KMS-11 (cell line): ENCODE measurements around the gene PHACTR1.

Experiments
- H2AFZ ChIP-seq: fragments of 200-600 bp; sonication (generic); 2 replicates; pipeline ENCODE4 v1.6.1; 2016; ENCODE audit warnings: antibody characterized with exemption, mixed run types, low read depth
- H3K27ac ChIP-seq: fragments of 200-600 bp; sonication (generic); 2 replicates; pipeline ENCODE4 v1.6.1; 2016; ENCODE audit warnings: mild to moderate bottlenecking, mixed run types
- H3K27me3 ChIP-seq: fragments of 200-600 bp; sonication (generic); 2 replicates; pipeline ENCODE4 v1.6.1; 2017; ENCODE audit warnings: mild to moderate bottlenecking, low read depth, mixed run types, moderate library complexity; ENCODE audit not compliant: insufficient read depth
- H3K36me3 ChIP-seq: fragments of 200-600 bp; sonication (generic); 2 replicates; pipeline ENCODE4 v1.6.1; 2017; ENCODE audit warnings: mild to moderate bottlenecking, mixed run types; ENCODE audit not compliant: insufficient read depth
- H3K4me1 ChIP-seq: fragments of 200-600 bp; sonication (generic); 2 replicates; pipeline ENCODE4 v1.6.1; 2016; ENCODE audit warnings: mild to moderate bottlenecking, low read depth, mixed run types; ENCODE audit not compliant: poor library complexity, severe bottlenecking
- H3K4me2 ChIP-seq: fragments of 200-600 bp; sonication (generic); 2 replicates; pipeline ENCODE4 v1.7.0; 2016; ENCODE audit warnings: mild to moderate bottlenecking, mixed run types
- H3K4me3 ChIP-seq: fragments of 200-600 bp; sonication (generic); IDR thresholded peaks from 2 replicates; pipeline ENCODE4 v1.6.1; 2017; ENCODE audit warnings: low read depth, low read length, mixed read lengths; ENCODE audit not compliant: insufficient read depth
- H3K79me2 ChIP-seq: fragments of 200-600 bp; sonication (generic); 2 replicates; pipeline ENCODE4 v1.6.1; 2016; ENCODE audit warnings: low read depth, mixed run types; ENCODE audit not compliant: insufficient read depth
- H3K9ac ChIP-seq: fragments of 200-600 bp; sonication (generic); 2 replicates; pipeline ENCODE4 v1.6.1; 2016; ENCODE audit warnings: mild to moderate bottlenecking, mixed run types
- H4K20me1 ChIP-seq: fragments of 200-600 bp; sonication (generic); 2 replicates; pipeline ENCODE4 v1.6.1; 2016; ENCODE audit warnings: mild to moderate bottlenecking, mixed run types; ENCODE audit not compliant: insufficient read depth
- CTCF ChIP-seq: fragments of 200-600 bp; sonication (generic); conservative IDR thresholded peaks from 2 replicates; pipeline ENCODE4 v1.6.1; 2017; ENCODE audit warnings: low read depth, mild to moderate bottlenecking, antibody characterized with exemption, low read length, moderate library complexity, mixed read lengths

The PHACTR1 gene

GRCh38 chr6:12717356-12717755 is 789 bp downstream of the PHACTR1 start:
- Histone ChIP-seq H2AFZ (no peak overlapping the region), H3K4me3 (no peak overlapping the region), H4K20me1 (no peaks in the 10 kb centered on the region), H3K27ac (no peak overlapping the region), H3K4me2 (no peak overlapping the region), H3K27me3 (no peaks in the 10 kb centered on the region), H3K4me1 (no peaks in the 10 kb centered on the region), H3K9ac (no peak overlapping the region), H3K79me2 (no peaks in the 10 kb centered on the region), H3K36me3 (no peaks in the 10 kb centered on the region)
- TF ChIP-seq CTCF = no peak

- no peaks in the 10 kb centered on the region for H4K20me1 ChIP-seq
- H3K4me2 ChIP-seq = no peak overlapping the region
- no peaks in the 10 kb centered on the region for H3K27me3 ChIP-seq
- TF ChIP-seq CTCF = no peak
- no peaks in the 10 kb centered on the region for H3K79me2 ChIP-seq
- no peak overlapping the region for H3K4me3 ChIP-seq
- no peak overlapping the region for H2AFZ ChIP-seq
- no peaks in the 10 kb centered on the region for H3K36me3 ChIP-seq
- no peaks in the 10 kb centered on the region for H3K4me1 ChIP-seq
- H3K9ac ChIP-seq = no peak overlapping the region
- H3K27ac ChIP-seq = no peak overlapping the region
These were observed 1.4 kb downstream of the PHACTR1 start for GRCh38 chr6:12718015-12718414.

DNA sequence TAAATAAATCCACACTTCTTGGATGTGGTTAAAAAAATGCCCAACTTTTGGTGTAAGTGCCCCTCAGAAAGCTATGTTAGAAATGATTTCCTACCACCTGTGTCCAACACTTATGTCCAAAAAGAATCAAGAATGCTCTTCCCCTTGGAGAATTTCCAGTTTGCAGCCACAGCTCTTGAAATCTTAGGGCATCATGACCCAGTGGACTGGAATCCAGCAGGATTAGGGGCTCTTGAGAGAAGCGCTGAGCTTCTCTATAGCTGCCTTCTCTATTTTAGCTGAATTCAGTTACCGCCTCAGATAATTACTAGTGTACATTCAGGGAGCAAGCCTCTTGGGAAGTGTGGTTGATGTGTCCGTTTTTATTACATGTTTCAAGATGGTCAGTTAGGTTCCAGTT is 2.5 kb downstream of the PHACTR1 start:
- Histone ChIP-seq H3K36me3 (no peaks in the 10 kb centered on the region), H3K4me2 (no peak overlapping the region), H3K4me3 (no peak overlapping the region), H3K79me2 (no peaks in the 10 kb centered on the region), H3K9ac (no peak overlapping the region), H3K4me1 (no peaks in the 10 kb centered on the region), H2AFZ (no peak overlapping the region), H3K27me3 (no peaks in the 10 kb centered on the region), H3K27ac (no peak overlapping the region), H4K20me1 (no peaks in the 10 kb centered on the region)
- no peak for TF ChIP-seq CTCF

GRCh38 chr6:12720310-12720709 is 3.7 kb downstream of the PHACTR1 start:
- H3K4me1 ChIP-seq = no peaks in the 10 kb centered on the region
- no peak overlapping the region for H3K4me3 ChIP-seq
- H3K27ac ChIP-seq = no peak overlapping the region
- H2AFZ ChIP-seq = no peak overlapping the region
- no peak for TF ChIP-seq CTCF
- no peaks in the 10 kb centered on the region for H3K79me2 ChIP-seq
- H4K20me1 ChIP-seq = no peaks in the 10 kb centered on the region
- no peak overlapping the region for H3K9ac ChIP-seq
- no peak overlapping the region for H3K4me2 ChIP-seq
- no peaks in the 10 kb centered on the region for H3K27me3 ChIP-seq
- no peaks in the 10 kb centered on the region for H3K36me3 ChIP-seq

DNA sequence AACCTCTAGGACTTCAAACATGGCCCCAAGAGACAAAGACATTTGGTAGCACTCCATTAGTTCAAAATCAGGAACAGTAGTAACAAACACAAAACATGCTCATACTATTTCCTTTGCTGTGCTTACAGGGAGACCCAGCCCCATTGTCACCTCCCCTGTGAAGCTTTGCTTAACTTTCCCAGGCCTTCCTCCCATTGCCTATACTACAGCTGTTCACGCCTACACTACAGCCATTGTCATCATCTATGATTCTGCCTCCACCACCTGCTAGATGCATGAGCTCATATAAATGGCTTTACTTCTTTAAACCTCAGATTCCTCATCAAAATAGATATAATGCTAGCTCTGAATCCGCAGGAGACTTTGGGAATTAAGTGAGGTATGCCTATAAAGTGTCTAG is 8.7 kb downstream of the PHACTR1 start:
- no peak overlapping the region for H3K4me2 ChIP-seq
- no peak overlapping the region for H3K9ac ChIP-seq
- no peaks in the 10 kb centered on the region for H3K27me3 ChIP-seq
- no peak overlapping the region for H3K27ac ChIP-seq
- H3K36me3 ChIP-seq = no peaks in the 10 kb centered on the region
- no peaks in the 10 kb centered on the region for H3K79me2 ChIP-seq
- TF ChIP-seq CTCF = no peak
- no peak overlapping the region for H2AFZ ChIP-seq
- no peak overlapping the region for H3K4me3 ChIP-seq
- no peaks in the 10 kb centered on the region for H3K4me1 ChIP-seq
- H4K20me1 ChIP-seq = no peaks in the 10 kb centered on the region
